Tibial artery (tissue), 4 donors: Measurements from ENCODE around the gene ABLIM2.

ENCODE experiments used
- DNase-seq, 2 donors: peaks; one replicate each; pipeline ENCODE4 v3.0.0-alpha.2; 2019
- H3K27ac ChIP-seq, 2 donors: fragments of 200-600 bp; sonication (generic) in 1 of 2; 1 replicate in 1 of 2; 2 replicates in 1 of 2; pipeline ENCODE4 v1.5.1; 2018 to 2019; ENCODE audit warnings: mild to moderate bottlenecking in 1 of 2
- H3K27me3 ChIP-seq, 2 donors: fragments of 200-600 bp; sonication (generic) in 1 of 2; one replicate each; pipeline versions ENCODE4 v1.5.1 to v1.6.0; 2016 to 2019
- H3K36me3 ChIP-seq, 3 donors: fragments of 200-600 bp; sonication (generic) in 2 of 3; one replicate each; pipeline ENCODE4 v1.5.1; 2016 to 2019; ENCODE audit warnings: mild to moderate bottlenecking in 2 of 3
- H3K4me1 ChIP-seq, 4 donors: fragments of 200-600 bp; sonication (generic) in 2 of 4; 1 replicate in 3 of 4; 2 replicates in 1 of 4; pipeline ENCODE4 v1.5.1; 2016 to 2019
- H3K4me3 ChIP-seq, 2 donors: fragments of 200-600 bp; sonication (generic) in 1 of 2; 1 replicate in 1 of 2; 2 replicates in 1 of 2; pipeline ENCODE4 v1.5.1; 2018 to 2019; ENCODE audit warnings: mild to moderate bottlenecking in 2 of 2
- H3K9me3 ChIP-seq, 3 donors: fragments of 200-600 bp; sonication (generic) in 1 of 3; one replicate each; pipeline ENCODE4 v1.5.1; 2016 to 2019
- CTCF ChIP-seq, 2 experiments: fragments of 200-600 bp in 1 of 2; fragments of 450-650 bp in 1 of 2; IDR thresholded peaks; one replicate each; pipeline ENCODE4 v1.5.1; 2017 to 2019; ENCODE audit warnings: antibody characterized with exemption in 2 of 2, mild to moderate bottlenecking in 1 of 2, moderate library complexity in 1 of 2
- intact Hi-C: fragments of 100-400 bp; cut with DNase I; formaldehyde crosslinking; loops from one replicate; pipeline ENCODE4 v1.15.0; 2023; ENCODE audit warnings: low total_unique reads

Gene ABLIM2

GRCh38 chr4:8079031-8079885, 79.4 kb downstream of the ABLIM2 start:
- no peaks in the 10 kb centered on the region for H3K36me3 ChIP-seq
- H3K9me3 ChIP-seq: no peaks in the 10 kb centered on the region
- intact Hi-C loops: no loop called here
- TF ChIP-seq CTCF (IDR thresholded peaks at IDR 0.05): no peak
- H3K27me3 ChIP-seq: no peaks in the 10 kb centered on the region
- H3K27ac ChIP-seq: no peak overlapping the region
- no peaks in the 10 kb centered on the region for H3K4me1 ChIP-seq
- no peak overlapping the region for H3K4me3 ChIP-seq
- DNase-seq: peak; percentile 19 to 57

- DNase-seq: peak in 1 of 2 donors; percentile 1
- no peaks in the 10 kb centered on the region for H3K9me3 ChIP-seq
- TF ChIP-seq CTCF (IDR thresholded peaks at IDR 0.05): no peak
- no peaks in the 10 kb centered on the region for H3K4me1 ChIP-seq
- H3K4me3 ChIP-seq: no peak overlapping the region
- no peaks in the 10 kb centered on the region for H3K36me3 ChIP-seq
- no peaks in the 10 kb centered on the region for H3K27me3 ChIP-seq
- no peak overlapping the region for H3K27ac ChIP-seq
- intact Hi-C loops: no loop called here
Observed at GRCh38 chr4:8078610-8079015, 80.0 kb downstream of the ABLIM2 start.

GRCh38 chr4:8078109-8078494, 80.5 kb downstream of the ABLIM2 start:
- H3K27me3 ChIP-seq: no peaks in the 10 kb centered on the region
- TF ChIP-seq CTCF (IDR thresholded peaks at IDR 0.05): no peak
- H3K4me3 ChIP-seq: no peak overlapping the region
- no peak overlapping the region for H3K27ac ChIP-seq
- H3K36me3 ChIP-seq: no peaks in the 10 kb centered on the region
- no peaks in the 10 kb centered on the region for H3K4me1 ChIP-seq
- H3K9me3 ChIP-seq: no peaks in the 10 kb centered on the region
- intact Hi-C loops: no loop called here
- peak in 1 of 2 donors; percentile 2 for DNase-seq

GRCh38 chr4:8077181-8078108, 81.2 kb downstream of the ABLIM2 start:
- TF ChIP-seq CTCF (IDR thresholded peaks at IDR 0.05): no peak

GRCh38 chr4:8076023-8076422, 82.6 kb downstream of the ABLIM2 start:
- intact Hi-C loops: no loop called here
- H3K4me3 ChIP-seq: no peak overlapping the region
- H3K36me3 ChIP-seq: no peaks in the 10 kb centered on the region
- no peaks in the 10 kb centered on the region for H3K9me3 ChIP-seq
- H3K27ac ChIP-seq: no peak overlapping the region
- H3K4me1 ChIP-seq: no peaks in the 10 kb centered on the region
- no peak for DNase-seq
- TF ChIP-seq CTCF (IDR thresholded peaks at IDR 0.05): no peak
- no peaks in the 10 kb centered on the region for H3K27me3 ChIP-seq

More at GRCh38 chr4:8077181-8078108, 81.2 kb downstream of the ABLIM2 start:
- H3K9me3 ChIP-seq: no peaks in the 10 kb centered on the region
- no peaks in the 10 kb centered on the region for H3K36me3 ChIP-seq
- DNase-seq: peak in 1 of 2 donors; percentile 15
- no peaks in the 10 kb centered on the region for H3K27me3 ChIP-seq
- intact Hi-C loops: no loop called here
- no peak overlapping the region for H3K4me3 ChIP-seq
- H3K27ac ChIP-seq: no peak overlapping the region
- no peaks in the 10 kb centered on the region for H3K4me1 ChIP-seq
